A172 (cell line): ENCODE data around the gene TBC1D9. TPM values are rescaled to one million over a fixed set of nuclear protein-coding genes. Genes with fewer than 3 reads are reported as not detected.

Experiments
- DNase-seq: peaks from one replicate; pipeline ENCODE4 v3.0.0-alpha.2; 2015; ENCODE audit warnings: low spot score
- total RNA-seq: library from RNA; depleted of rRNA; stranded (reverse); fragments of >200 nt; shearing (Covaris generic); gene quantifications from 2 replicates; pipeline ENCODE4 v1.2.3, GENCODE V29; 2014; rRNA removed

Gene TBC1D9
- total RNA-seq, 1 experiment from 2014 or later: 26.5 TPM

GRCh38 chr4:140617499-140618248 lies 138.5 kb downstream of the TBC1D9 start:
- DNase-seq: no peak

- no peak for DNase-seq
These were observed 140.7 kb downstream of the TBC1D9 start for GRCh38 chr4:140615451-140615850.

DNA sequence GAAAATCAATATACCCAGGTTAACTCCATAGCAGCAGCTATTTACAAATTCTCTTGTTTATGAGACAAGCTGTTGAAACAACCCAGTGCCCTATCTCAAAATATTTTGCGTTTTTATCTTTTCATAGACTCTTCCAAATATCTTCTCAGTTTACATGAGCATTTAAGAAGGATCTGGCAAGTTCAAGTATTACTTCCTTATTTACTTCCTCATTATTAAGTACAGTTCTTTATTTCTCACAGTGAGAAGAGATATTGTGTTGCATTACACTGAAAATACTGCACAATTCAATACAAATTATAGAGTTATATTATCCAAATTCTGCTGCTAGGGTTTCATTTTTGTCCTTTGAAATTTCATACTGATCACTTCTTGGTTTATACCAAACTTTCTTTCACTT lies 143.8 kb downstream of the TBC1D9 start:
- no peak for DNase-seq

- DNase-seq: no peak
These were observed 144.3 kb downstream of the TBC1D9 start for GRCh38 chr4:140611854-140612253.

DNA sequence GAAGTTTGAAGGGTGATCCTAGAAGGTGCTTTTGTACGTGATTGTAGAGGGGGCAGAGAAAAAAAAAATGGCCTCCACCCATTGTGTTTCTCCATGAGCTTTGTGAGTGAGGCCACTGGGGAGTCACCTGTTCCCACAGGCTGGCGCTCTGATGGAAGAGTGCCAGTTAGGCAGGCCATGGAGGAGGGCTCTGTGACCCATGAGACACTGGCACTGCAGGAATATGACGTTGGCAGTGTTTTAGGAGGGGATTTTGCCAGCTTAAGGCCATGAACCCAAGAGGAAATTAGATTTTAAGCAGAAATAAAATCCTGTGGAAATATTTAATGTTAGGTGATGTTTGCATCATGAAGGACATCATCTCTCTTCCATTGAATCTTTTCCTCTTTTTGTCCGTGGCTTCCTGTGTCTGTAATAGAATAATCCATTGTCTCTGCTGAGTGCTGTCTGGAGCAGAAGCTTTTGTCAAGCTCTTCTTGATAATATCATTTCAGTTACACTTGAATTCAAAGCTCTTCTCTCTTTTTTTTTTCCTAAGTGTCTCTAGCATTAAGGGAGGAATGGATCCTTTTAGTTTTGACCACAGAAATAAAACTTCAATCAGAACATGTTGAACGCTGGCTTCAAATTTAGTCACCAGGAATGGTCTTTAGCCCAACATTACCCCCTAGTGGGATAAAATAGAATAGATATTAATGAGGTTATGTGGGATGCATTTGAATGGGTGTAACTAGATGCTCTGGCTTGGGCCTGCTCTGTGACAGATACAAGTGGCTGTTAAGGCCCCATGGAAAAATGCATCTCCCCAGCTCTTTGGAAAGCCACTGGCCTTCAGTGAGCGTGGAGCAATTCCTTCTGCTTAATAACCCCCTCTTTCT lies 146.4 kb downstream of the TBC1D9 start:
- DNase-seq: peak; percentile 38

- DNase-seq: no peak
These were observed 148.3 kb downstream of the TBC1D9 start for GRCh38 chr4:140607852-140608251.

GRCh38 chr4:140604544-140604943 lies 151.6 kb downstream of the TBC1D9 start:
- no peak for DNase-seq

DNA sequence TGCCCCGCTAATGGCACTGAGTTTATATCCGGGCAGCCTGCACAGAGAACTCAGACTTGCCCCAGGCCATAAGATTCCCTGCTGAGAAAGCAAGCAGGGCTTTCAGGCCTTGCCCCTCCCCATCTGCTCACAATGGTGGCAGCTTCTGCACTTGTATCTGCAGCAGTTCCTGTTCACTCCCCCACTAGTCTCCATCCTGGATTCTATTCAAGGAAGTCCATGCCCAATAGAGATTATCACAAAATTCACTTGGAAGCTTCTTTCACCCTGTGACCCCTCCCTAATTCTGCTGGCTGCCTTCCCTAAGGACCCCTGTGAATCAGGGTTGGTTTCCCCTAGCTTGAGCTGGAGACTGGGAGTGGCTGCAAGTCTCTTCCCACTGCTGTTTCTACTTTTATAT lies 152.9 kb downstream of the TBC1D9 start:
- no peak for DNase-seq

GRCh38 chr4:140602714-140603113 lies 153.5 kb downstream of the TBC1D9 start:
- no peak for DNase-seq

DNA sequence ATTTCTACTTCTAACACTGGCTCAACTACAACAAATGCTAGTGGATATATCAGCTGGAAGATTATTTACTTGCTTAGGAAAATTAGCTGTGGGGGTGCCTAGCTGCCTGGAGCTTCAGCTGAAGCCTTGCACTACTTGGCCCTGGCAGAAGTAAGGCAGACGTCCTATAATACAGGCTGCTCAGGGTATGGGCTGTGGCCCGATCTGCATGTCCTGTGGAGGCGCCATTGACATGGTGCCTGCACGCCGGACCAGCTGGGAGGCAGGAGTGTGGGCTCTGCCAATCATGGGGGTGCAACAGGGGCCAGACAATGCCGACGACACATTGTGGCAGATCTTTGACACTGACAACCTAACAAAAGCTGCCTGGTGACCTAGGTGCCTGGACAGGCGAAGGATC lies 155.8 kb downstream of the TBC1D9 start:
- no peak for DNase-seq

- no peak for DNase-seq
These were observed 161.1 kb downstream of the TBC1D9 start for GRCh38 chr4:140595065-140595464.

GRCh38 chr4:140584439-140584838 lies 171.7 kb downstream of the TBC1D9 start:
- no peak for DNase-seq

DNA sequence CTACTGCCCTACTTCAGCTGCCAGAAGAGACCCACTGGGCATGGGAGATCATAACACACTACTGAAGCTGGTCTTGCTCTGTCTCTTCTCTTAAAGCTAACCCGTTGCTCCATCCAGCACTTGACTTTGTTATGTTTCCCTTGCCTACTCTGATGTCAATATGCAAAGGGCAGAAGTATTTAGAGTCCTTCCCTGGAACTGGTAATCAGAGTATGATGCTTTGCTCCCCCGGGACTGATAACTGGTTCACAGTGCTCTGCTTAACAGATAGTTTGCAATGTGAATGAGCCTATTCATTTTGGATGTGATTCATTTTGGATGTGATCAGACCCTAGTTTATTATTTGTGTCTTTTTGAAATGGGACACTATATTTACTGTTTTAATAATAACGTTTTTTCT lies 175.1 kb downstream of the TBC1D9 start:
- no peak for DNase-seq

GRCh38 chr4:140579278-140579677 lies 176.9 kb downstream of the TBC1D9 start:
- no peak for DNase-seq

DNA sequence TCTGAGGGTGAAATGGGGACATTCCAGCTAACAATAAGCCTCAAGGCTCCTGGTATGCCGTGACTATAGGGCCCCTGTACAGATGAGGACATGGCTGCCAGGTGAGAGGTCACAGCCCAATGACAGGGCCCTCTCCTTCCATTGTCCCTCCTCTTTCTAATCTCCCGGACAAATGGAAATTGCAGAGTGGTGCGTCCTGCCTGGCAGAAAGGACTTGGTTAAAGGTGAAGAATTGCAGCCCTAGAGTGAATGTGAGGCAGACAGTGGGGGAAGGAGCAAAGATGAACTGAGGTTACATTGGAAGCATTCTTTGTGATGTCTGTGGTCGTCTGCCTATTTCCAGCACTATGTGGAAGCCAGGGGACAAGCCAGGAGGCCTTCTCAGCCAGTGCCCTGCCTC lies 180.7 kb downstream of the TBC1D9 start:
- DNase-seq: no peak

DNA sequence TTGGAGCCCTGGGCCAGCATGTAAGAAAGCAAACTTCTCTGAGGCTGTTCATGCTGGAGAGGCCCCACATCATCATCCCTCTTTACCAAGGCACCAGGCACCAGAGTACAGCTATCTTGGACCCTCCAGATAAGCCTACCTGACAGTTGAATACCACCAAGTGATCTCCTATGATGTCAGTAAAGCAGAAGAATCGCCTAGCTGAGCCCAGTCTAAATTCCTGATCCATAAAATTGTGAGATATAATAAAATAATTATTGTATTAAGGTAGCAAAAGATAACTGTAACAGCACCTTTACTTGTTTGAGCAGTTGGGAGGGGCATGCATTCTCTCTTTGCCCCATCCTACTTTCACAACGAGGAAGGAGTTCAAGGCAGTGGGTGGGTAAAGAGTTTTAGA lies 184.6 kb downstream of the TBC1D9 start:
- no peak for DNase-seq

Other genes starting within 250 kb of the TBC1D9 start
- 29.8 and 38.8 TPM in 2 replicates for gene ELMOD2, start 232.2 kb downstream of the TBC1D9 start, total RNA-seq
- not detected in 2 replicates for gene UCP1, start 187.4 kb downstream of the TBC1D9 start, total RNA-seq